A673 (cell line): ENCODE results near the gene C6orf15. TPM values are rescaled to one million over a fixed set of nuclear protein-coding genes. Genes with fewer than 3 reads are reported as not detected.

Experiments used
- BruUV-seq: library from RNA; stranded (reverse); fragments of 400-500 nt; replicated peaks from 2 replicates; lab custom pipeline; 2021; lab: Mats Ljungman, UMichigan
- CTCF ChIA-PET: fragments of 300-600 bp; sonication (Branson Sonifier 250); formaldehyde crosslinking; loops from one replicate; lab custom pipeline; 2022; ENCODE audit warnings: antibody characterized with exemption; lab: Charles Lee
- POLR2A ChIA-PET: fragments of 300-600 bp; sonication (Branson Sonifier 250); formaldehyde crosslinking; loops from one replicate; lab custom pipeline; 2022; ENCODE audit warnings: antibody characterized with exemption; ENCODE audit not compliant: low non-redundant PET; lab: Charles Lee
- DNase-seq: peaks from one replicate; pipeline ENCODE4 v3.0.0-alpha.2; 2015; ENCODE audit warnings: low spot score
- H3K27ac ChIP-seq: fragments of 200-600 bp; sonication (generic); 2 replicates; pipeline ENCODE4 v1.5.1; 2016; ENCODE audit warnings: mixed run types, low read depth, mild to moderate bottlenecking, mixed read lengths, antibody characterized with exemption, low read length; ENCODE audit not compliant: poor library complexity, severe bottlenecking
- H3K27me3 ChIP-seq: fragments of 200-600 bp; sonication (generic); replicated peaks from 2 replicates; pipeline ENCODE4 v1.6.1; 2017; ENCODE audit warnings: mixed run types, low read depth, mild to moderate bottlenecking, mixed read lengths, antibody characterized with exemption, low read length; ENCODE audit not compliant: insufficient read depth, poor library complexity
- H3K36me3 ChIP-seq: fragments of 200-600 bp; sonication (generic); 2 replicates; pipeline ENCODE4 v1.6.1; 2016; ENCODE audit warnings: mixed run types, mild to moderate bottlenecking, mixed read lengths, antibody characterized with exemption, low read length; ENCODE audit not compliant: insufficient read depth, poor library complexity, severe bottlenecking
- H3K4me1 ChIP-seq: fragments of 200-600 bp; sonication (generic); 2 replicates; pipeline ENCODE4 v1.6.1; 2017; ENCODE audit warnings: mixed run types, mild to moderate bottlenecking, mixed read lengths, antibody characterized with exemption, low read length; ENCODE audit not compliant: insufficient read depth, poor library complexity, severe bottlenecking
- H3K4me3 ChIP-seq: fragments of 200-600 bp; sonication (generic); 2 replicates; pipeline ENCODE4 v1.5.1; 2016; ENCODE audit warnings: low read depth, mixed run types, mild to moderate bottlenecking, mixed read lengths, low read length; ENCODE audit not compliant: poor library complexity, severe bottlenecking
- H3K9me3 ChIP-seq: fragments of 200-600 bp; sonication (generic); 2 replicates; pipeline ENCODE4 v1.6.1; 2016; ENCODE audit warnings: mixed run types, low read depth, mild to moderate bottlenecking, mixed read lengths, antibody characterized with exemption, low read length; ENCODE audit not compliant: poor library complexity, severe bottlenecking
- CTCF ChIP-seq: fragments of 300-800, 200-600 bp; sonication (generic); conservative IDR thresholded peaks from 2 replicates; pipeline ENCODE4 v1.5.1; 2017; ENCODE audit warnings: low read depth, mild to moderate bottlenecking, antibody characterized with exemption, low read length, moderate library complexity, mixed read lengths
- EZH2 ChIP-seq: fragments of 200-600 bp; sonication (generic); IDR thresholded peaks from 2 replicates; pipeline ENCODE4 v1.6.1; 2017; ENCODE audit warnings: borderline replicate concordance, low read depth, mild to moderate bottlenecking, mixed read lengths, antibody characterized with exemption, low read length; ENCODE audit not compliant: poor library complexity, severe bottlenecking
- intact Hi-C: fragments of 100-400 bp; cut with micrococcal nuclease; formaldehyde crosslinking; loops from one replicate; pipeline ENCODE4 v1.10.0; 2022; ENCODE audit not compliant: unreplicated experiment
- total RNA-seq: library from RNA; stranded (reverse); gene quantifications from 2 replicates; pipeline ENCODE4 v1.2.3, GENCODE V29; 2021

The C6orf15 gene
- total RNA-seq, 1 experiment from 2014 or later, result not detected

DNA sequence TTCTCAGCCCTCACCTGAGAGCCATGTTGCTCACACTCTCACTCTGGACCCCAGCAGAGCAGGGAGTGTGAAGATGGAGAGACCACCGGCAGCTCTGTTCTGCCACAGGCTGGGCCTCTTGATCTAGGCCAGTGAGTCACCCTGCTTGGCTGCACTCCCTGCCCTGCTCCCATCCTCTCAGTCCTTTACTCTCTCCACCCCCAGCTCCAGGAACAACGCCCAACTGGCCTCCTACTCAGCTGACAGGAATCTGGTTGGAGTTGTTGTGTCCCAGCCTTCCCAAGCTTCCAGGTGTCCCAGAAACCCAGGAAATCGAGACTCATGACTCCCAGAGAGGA lies 2.1 kb upstream of the C6orf15 start, which contains the start of gene PSORS1C1:
Gene PSORS1C1 (plus strand): TSS at position 260 of the 338 bp plus-strand sequence. CDS start 14,833 bp downstream, outside the sequence.
- Histone ChIP-seq H3K4me1 (peaks cover 6% of the 10 kb centered on the region), H3K4me3 (no peak within 1 kb of the TSS), H3K36me3 (no peaks in the 10 kb centered on the region), H3K27me3 (no peaks in the 10 kb centered on the region), H3K9me3 (no peaks in the 10 kb centered on the region), H3K27ac (no peak within 1 kb of the TSS)
- intact Hi-C loops, result no loop called here
- TF ChIP-seq EZH2 (no peak), CTCF (no peak)
- ChIA-PET CTCF (no interaction called here), POLR2A (no interaction called here)
- no peak for DNase-seq
- no TSS peak for BruUV-seq

- no TSS peak for BruUV-seq
Measured at GRCh38 chr6:31113861-31114540, 1.6 kb upstream of the C6orf15 start.

GRCh38 chr6:31111712-31112111 lies 663 bp downstream of the C6orf15 start:
- ChIA-PET POLR2A (interaction anchor here (0.6 kb wide), 1 partner anchor 18 kb away, joined by 3 read pairs; no protein-coding TSS in a partner anchor), CTCF (no interaction called here)
- Histone ChIP-seq H3K27ac (no peak overlapping the region), H3K27me3 (no peaks in the 10 kb centered on the region), H3K36me3 (no peaks in the 10 kb centered on the region), H3K4me1 (peaks cover 6% of the 10 kb centered on the region), H3K9me3 (no peaks in the 10 kb centered on the region), H3K4me3 (no peak overlapping the region)
- BruUV-seq, result no TSS peak
- DNase-seq, result no peak
- TF ChIP-seq EZH2 (no peak), CTCF (no peak)
- intact Hi-C loops, result no loop called here

More at GRCh38 chr6:31113861-31114540, 1.6 kb upstream of the C6orf15 start:
- Histone ChIP-seq H3K4me3 (no peak overlapping the region), H3K27me3 (no peaks in the 10 kb centered on the region), H3K27ac (no peak overlapping the region), H3K4me1 (peaks cover 6% of the 10 kb centered on the region), H3K9me3 (no peaks in the 10 kb centered on the region), H3K36me3 (no peaks in the 10 kb centered on the region)
- ChIA-PET POLR2A (no interaction called here), CTCF (no interaction called here)
- TF ChIP-seq CTCF (no peak), EZH2 (no peak)
- DNase-seq, result peak; percentile 41
- intact Hi-C loops, result no loop called here
